Esophagus muscularis mucosa (tissue), 4 donors: ENCODE data around the gene TAPBPL.

ENCODE experiments used
- CTCF ChIP-seq, 3 experiments: fragments of 200-600 bp in 2 of 3; fragments of 450-650 bp in 1 of 3; sonication (generic) in 2 of 3; IDR thresholded peaks; one replicate each; pipeline ENCODE4 v1.5.1; 2017 to 2019; ENCODE audit warnings: antibody characterized with exemption in 3 of 3, mild to moderate bottlenecking in 2 of 3, moderate library complexity in 1 of 3
- EP300 ChIP-seq: sonication (generic); formaldehyde crosslinking; IDR thresholded peaks from one replicate; pipeline ENCODE4 v1.6.1; 2017; ENCODE audit warnings: antibody characterized with exemption
- POLR2A ChIP-seq: fragments of 450-650 bp; IDR thresholded peaks from one replicate; pipeline ENCODE4 v1.6.1; 2017; ENCODE audit warnings: antibody characterized with exemption, moderate library complexity, mild to moderate bottlenecking, low read depth
- POLR2AphosphoS5 ChIP-seq, 2 donors: sonication (generic); formaldehyde crosslinking; IDR thresholded peaks; one replicate each; pipeline ENCODE4 v1.6.1; 2017; ENCODE audit warnings: antibody characterized with exemption in 2 of 2

GRCh38 chr12:6460751-6461371 lies 9.0 kb downstream of the TAPBPL start:
- TF ChIP-seq EP300 (no peak), POLR2A (no peak), CTCF (IDR thresholded peaks at IDR 0.05) (no peak), POLR2AphosphoS5 (IDR thresholded peaks at IDR 0.05) (no peak)
